ENCODE data around the gene DEFB115.
"Not testable (repeated sequence)": the region's sequence is repeated elsewhere in the genome, so short reads cannot be mapped to it uniquely, and the experiment has no call there.

DNA sequence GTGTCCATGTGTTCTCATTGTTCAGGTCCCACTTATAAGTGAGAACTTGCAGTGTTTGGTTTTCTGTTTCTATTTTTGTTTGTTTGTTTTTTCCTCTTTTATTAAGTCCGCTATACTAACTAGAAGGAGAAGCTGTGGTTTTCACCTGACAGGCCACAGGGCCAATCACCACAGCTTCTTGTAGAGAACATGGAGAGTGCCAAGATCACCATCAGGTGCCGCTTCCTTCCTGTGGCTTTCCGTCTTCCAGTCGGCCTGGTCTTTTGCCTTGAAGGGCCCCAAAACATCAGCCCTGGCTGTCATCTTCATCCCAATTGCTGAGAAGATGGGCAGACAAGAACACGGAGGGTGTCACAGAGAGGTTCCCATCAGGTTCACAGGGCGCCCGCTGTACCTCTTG is 27.5 kb downstream of the DEFB115 start:
- TF ChIP-seq POLR2AphosphoS5 (IDR thresholded peaks at IDR 0.05; ENCODE audit: borderline replicate concordance, low read depth, low read length); FOXP2 (optimal IDR thresholded peaks at IDR 0.05; ENCODE audit: control extremely low read depth, extremely low read length, insufficient read depth); EZH2 (IDR thresholded peaks at IDR 0.05): not testable (repeated sequence)

Data from SK-N-MC (cell line).